SK-N-SH treated with all-trans-retinoic acid at 6 μM for 48 hours (cell line): ENCODE results near the gene PEX11G.

Experiments used
- ATAC-seq: fragments of 200-7000 bp; cut with Tn5 transposase; 3 replicates; pipeline ENCODE4 v1.9.1; 2020; ENCODE audit warnings: mild to moderate bottlenecking, moderate library complexity
- BACH2 ChIP-seq: fragments of 250-450 bp; sonication (Bioruptor Pico); IDR thresholded peaks from 2 replicates; pipeline ENCODE4 v1.9.0; 2021; ENCODE audit warnings: mild to moderate bottlenecking, borderline replicate concordance
- CREB5 ChIP-seq: fragments of 250-450 bp; sonication (Bioruptor Pico); IDR thresholded peaks from 2 replicates; pipeline ENCODE4 v1.5.1; 2020; ENCODE audit warnings: low read depth, mild to moderate bottlenecking, moderate library complexity
- CSDC2 ChIP-seq: fragments of 250-450 bp; sonication (Bioruptor Pico); IDR thresholded peaks from 2 replicates; pipeline ENCODE4 v1.5.0; 2020; ENCODE audit warnings: mild to moderate bottlenecking, moderate library complexity
- CSRNP3 ChIP-seq: fragments of 250-450 bp; sonication (Bioruptor Pico); IDR thresholded peaks from 2 replicates; pipeline ENCODE4 v1.5.1; 2021; ENCODE audit warnings: mild to moderate bottlenecking, moderate library complexity
- ESRRG ChIP-seq: fragments of 250-450 bp; sonication (Bioruptor Pico); IDR thresholded peaks from 2 replicates; pipeline ENCODE4 v1.6.1; 2021; ENCODE audit warnings: mild to moderate bottlenecking
- GLIS3 ChIP-seq: fragments of 250-450 bp; sonication (Bioruptor Pico); IDR thresholded peaks from 2 replicates; pipeline ENCODE4 v1.5.0; 2020; ENCODE audit warnings: mild to moderate bottlenecking, moderate library complexity
- ISL1 ChIP-seq: fragments of 250-450 bp; sonication (Bioruptor Pico); IDR thresholded peaks from 2 replicates; pipeline ENCODE4 v2.1.2; 2022; ENCODE audit warnings: mild to moderate bottlenecking, moderate library complexity
- OSR1 ChIP-seq: fragments of 250-450 bp; sonication (Bioruptor Pico); IDR thresholded peaks from 2 replicates; pipeline ENCODE4 v1.8.0; 2022; ENCODE audit warnings: moderate library complexity, mild to moderate bottlenecking, inconsistent platforms
- POU6F1 ChIP-seq: fragments of 250-450 bp; sonication (Bioruptor Pico); IDR thresholded peaks from 2 replicates; pipeline ENCODE4 v1.8.0; 2021; ENCODE audit warnings: low read depth, mild to moderate bottlenecking, moderate library complexity, borderline replicate concordance
- RARB ChIP-seq: fragments of 250-450 bp; sonication (Bioruptor Pico); IDR thresholded peaks from 2 replicates; pipeline ENCODE4 v1.8.0; 2021; ENCODE audit warnings: mild to moderate bottlenecking, moderate library complexity
- SNAI2 ChIP-seq: fragments of 250-450 bp; sonication (Bioruptor Pico); IDR thresholded peaks from 2 replicates; pipeline ENCODE4 v1.5.0; 2020; ENCODE audit warnings: mild to moderate bottlenecking, moderate library complexity
- TCF4 ChIP-seq: fragments of 250-450 bp; sonication (Bioruptor Pico); IDR thresholded peaks from 2 replicates; pipeline ENCODE4 v1.8.0; 2021; ENCODE audit warnings: mild to moderate bottlenecking, moderate library complexity, borderline replicate concordance
- TOX ChIP-seq: fragments of 250-450 bp; sonication (Bioruptor Pico); IDR thresholded peaks from 2 replicates; pipeline ENCODE4 v1.8.0; 2021; ENCODE audit warnings: mild to moderate bottlenecking, moderate library complexity, borderline replicate concordance
- TSHZ2 ChIP-seq: fragments of 250-450 bp; sonication (Bioruptor Pico); IDR thresholded peaks from 2 replicates; pipeline ENCODE4 v1.5.0; 2020; ENCODE audit warnings: mild to moderate bottlenecking, moderate library complexity
- ZC3H10 ChIP-seq: fragments of 250-450 bp; sonication (Bioruptor Pico); IDR thresholded peaks from 2 replicates; pipeline ENCODE4 v1.5.1; 2021; ENCODE audit warnings: mild to moderate bottlenecking, moderate library complexity
- ZFP30 ChIP-seq: fragments of 450-650 bp; formaldehyde crosslinking; IDR thresholded peaks from 2 replicates; pipeline ENCODE4 v1.5.0; 2022; ENCODE audit warnings: mild to moderate bottlenecking, moderate library complexity
- ZNF565 ChIP-seq: fragments of 450-650 bp; formaldehyde crosslinking; conservative IDR thresholded peaks from 2 replicates; pipeline ENCODE4 v1.5.0; 2020; ENCODE audit warnings: low read depth, mild to moderate bottlenecking, moderate library complexity
- ZNF70 ChIP-seq: fragments of 450-650 bp; formaldehyde crosslinking; IDR thresholded peaks from 2 replicates; pipeline ENCODE4 v1.5.0; 2020; ENCODE audit warnings: mild to moderate bottlenecking, moderate library complexity
- ZNF8 ChIP-seq: fragments of 450-650 bp; formaldehyde crosslinking; IDR thresholded peaks from 2 replicates; pipeline ENCODE4 v1.5.0; 2020; ENCODE audit warnings: mild to moderate bottlenecking, moderate library complexity

PEX11G gene

GRCh38 chr19:7428651-7429113 lies 60.2 kb downstream of the PEX11G start:
- ATAC-seq, result no peak
- TF ChIP-seq TOX (no peak), ZFP30 (CRISPR knock-in tag) (no peak), TCF4 (CRISPR knock-in tag) (no peak), BACH2 (CRISPR knock-in tag) (no peak), RARB (CRISPR knock-in tag) (no peak), CSRNP3 (CRISPR knock-in tag) (no peak), ZNF565 (CRISPR knock-in tag) (no peak), TSHZ2 (CRISPR knock-in tag) (no peak), ZNF8 (CRISPR knock-in tag) (no peak), ZC3H10 (no peak), SNAI2 (no peak), CREB5 (CRISPR knock-in tag) (no peak), POU6F1 (no peak), OSR1 (no peak), CSDC2 (CRISPR knock-in tag) (no peak), ZNF70 (CRISPR knock-in tag) (no peak), ESRRG (no peak), ISL1 (CRISPR knock-in tag) (no peak)

- ATAC-seq, result no peak
Observed at GRCh38 chr19:7427944-7428343, 60.9 kb downstream of the PEX11G start.

GRCh38 chr19:7426986-7427385 lies 61.8 kb downstream of the PEX11G start:
- TF ChIP-seq RARB (CRISPR knock-in tag) (no peak), GLIS3 (CRISPR knock-in tag) (no peak), CREB5 (CRISPR knock-in tag) (no peak), ISL1 (CRISPR knock-in tag) (no peak), BACH2 (CRISPR knock-in tag) (no peak)
- TF ChIP-seq, all 23 proteins: peak for 0
- ATAC-seq, result no peak

More at GRCh38 chr19:7427944-7428343, 60.9 kb downstream of the PEX11G start:
- TF ChIP-seq ISL1 (CRISPR knock-in tag), result no peak
- TF ChIP-seq ZNF565 (CRISPR knock-in tag), result no peak
- no peak for TF ChIP-seq ZNF70 (CRISPR knock-in tag)
- no peak for TF ChIP-seq GLIS3 (CRISPR knock-in tag)
- TF ChIP-seq, all 23 proteins: peak for 0
